CD4-positive, alpha-beta T cell treated with Interleukin-2 at 100 ng/mL for 4 hours (primary cell): ENCODE results near the gene UNC13D.
"Not testable (repeated sequence)": the region's sequence is repeated elsewhere in the genome, so short reads cannot be mapped to it uniquely, and the experiment has no call there.

Experiments used
- DNase-seq: peaks from one replicate; pipeline ENCODE4 v3.0.0-alpha.2; 2020; ENCODE audit warnings: low spot score

UNC13D gene

DNA sequence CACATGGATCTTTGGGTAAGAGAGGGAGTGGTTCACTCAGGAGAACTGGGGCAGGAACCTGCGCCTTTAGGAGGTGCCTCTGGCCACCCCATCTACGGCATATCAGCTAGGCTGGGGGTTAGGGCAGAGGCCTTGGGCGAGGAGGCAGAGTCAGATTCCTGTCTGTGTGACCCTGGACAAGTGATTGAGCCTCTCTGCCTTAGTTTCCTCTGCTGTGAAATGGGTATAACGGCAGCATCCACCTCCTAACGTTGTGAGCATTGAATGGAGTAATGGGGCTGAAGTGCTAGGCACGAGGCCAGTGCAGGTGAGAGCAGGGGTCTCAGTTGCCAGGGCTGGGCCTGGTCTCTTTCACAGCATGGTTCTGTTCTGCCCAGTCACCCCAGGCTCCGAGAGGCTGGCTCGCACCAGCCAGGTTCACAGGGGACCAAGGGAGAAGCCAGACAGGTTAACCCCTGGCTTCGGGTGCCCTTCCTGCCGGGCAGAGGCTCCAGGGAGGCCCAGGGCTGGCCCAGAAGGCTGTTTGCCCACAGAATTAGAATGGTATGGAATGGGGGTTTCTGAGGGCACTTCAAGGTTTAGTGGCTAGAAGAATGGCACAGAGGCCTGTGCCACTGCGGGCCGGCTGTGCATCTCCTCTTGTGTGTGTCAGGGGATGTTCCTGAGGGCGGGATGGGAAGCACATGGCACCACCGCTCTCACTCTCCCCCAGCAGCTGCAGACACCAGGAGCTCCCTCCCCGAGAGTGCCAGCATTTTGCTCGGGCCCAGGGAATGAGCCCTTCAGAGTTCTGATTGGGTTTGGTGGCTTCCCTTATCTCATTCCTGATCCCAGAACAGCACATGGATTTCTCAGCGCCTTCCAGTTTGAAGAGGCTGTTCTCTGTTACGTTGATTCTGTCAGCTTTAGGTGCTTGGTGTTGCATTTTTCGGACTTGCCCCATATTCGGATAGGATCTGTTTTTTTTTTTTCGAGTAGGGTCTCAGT is 23.8 kb downstream of the UNC13D start:
- DNase-seq, result no peak

DNA sequence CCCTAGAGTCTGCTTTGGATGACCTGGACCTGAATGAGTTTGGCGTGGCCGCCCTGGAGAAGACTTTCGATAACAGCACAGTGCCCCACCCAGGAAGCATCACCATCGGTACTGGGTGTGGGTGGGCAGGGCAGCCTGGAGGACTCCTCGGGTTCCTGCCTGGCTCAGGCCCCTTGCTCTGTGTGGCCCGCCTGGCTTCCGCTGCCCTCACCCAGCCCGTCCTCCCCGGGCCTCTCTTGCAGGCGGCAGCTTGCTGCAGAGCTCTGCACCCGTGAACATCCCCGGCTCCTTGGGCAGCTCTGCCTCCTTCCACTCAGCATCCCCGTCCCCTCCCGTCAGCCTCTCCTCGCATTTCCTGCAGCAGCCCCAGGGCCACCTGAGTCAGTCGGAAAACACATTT is 24.5 kb downstream of the UNC13D start:
- no peak for DNase-seq

DNA sequence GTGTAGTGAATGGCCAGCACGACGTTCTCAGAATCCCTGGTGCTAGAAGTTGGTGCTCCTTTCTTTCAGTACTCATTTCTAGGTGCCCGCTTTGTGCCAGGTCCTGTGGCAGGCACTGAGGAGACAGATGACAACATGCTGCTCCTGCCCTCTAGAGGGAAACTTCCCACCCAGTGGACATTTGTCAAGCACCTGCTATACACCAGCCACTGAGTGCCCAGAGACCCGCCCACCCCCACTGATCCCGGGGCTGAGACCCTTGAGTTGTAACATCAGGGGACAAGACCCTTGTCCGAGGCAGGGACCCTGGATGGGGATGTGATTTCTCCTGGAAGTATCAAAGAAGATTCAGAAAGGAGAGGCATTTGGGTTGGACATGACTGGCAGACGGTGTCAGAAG is 25.1 kb downstream of the UNC13D start:
- DNase-seq, result no peak

DNA sequence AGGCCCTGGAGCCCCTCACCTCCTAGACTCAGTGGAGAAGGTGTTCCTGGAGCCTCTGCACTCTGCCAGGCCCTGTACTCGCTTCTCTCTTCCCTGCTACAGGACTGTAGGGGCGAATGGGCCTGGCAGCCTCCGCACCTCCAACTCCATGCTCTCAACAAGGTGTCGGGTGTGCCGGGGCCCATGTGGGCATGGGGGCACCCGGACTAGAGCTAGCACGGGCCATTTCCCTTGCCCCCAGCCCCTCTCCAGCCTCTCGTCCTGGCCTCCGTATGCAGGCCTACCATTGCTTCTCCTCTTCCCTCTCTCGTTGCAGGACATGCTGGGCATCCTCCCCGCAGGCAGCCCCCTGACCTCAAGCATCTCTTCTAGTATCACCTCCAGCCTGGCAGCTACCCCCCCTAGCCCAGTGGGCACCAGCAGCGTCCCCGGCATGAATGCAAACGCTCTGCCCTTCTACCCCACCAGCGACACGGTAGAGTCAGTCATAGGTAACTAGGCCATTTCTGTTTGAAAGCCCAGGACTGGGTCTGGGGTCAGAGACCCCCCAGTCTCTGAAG is 25.8 kb downstream of the UNC13D start:
- DNase-seq, result no peak

DNA sequence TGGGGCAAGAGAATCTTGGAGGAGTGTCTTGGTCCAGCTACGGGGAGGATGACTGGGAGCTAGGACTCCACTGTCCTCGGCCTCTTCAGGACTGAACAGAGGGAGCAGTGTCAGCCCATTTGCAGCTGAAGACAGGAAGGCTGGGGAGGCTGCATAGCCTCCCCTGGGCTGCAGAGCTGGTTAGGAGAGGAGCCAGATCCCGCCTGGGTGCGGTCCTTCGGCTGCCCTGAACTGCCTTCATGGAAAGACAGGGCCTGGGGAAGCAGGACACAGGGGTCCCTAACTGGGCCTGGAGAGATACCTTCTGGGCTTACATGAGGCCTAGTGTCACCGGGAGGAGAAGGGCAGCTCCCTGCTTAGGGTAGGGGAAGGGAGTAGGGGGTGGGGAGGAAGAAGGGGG is 26.6 kb downstream of the UNC13D start:
- DNase-seq, result no peak

DNA sequence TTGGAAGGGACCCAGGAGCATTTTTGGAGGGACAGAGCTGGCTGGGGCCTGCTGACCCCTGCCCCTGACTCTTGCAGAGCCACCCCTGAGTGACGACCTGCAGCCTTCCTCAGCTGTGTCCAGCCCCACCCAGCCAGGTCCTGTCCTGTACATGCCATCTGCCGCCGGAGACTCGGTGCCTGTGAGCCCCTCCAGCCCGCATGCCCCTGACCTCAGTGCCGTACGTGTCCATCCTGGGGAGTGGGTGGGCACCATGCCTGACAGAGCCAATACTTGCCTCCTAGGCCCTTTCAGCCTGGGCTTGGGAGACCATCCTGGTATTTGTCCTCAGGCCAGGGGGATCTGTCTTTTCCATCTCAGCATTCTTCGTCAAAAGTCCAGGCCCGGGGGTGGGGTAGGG is 27.5 kb downstream of the UNC13D start:
- no peak for DNase-seq

DNA sequence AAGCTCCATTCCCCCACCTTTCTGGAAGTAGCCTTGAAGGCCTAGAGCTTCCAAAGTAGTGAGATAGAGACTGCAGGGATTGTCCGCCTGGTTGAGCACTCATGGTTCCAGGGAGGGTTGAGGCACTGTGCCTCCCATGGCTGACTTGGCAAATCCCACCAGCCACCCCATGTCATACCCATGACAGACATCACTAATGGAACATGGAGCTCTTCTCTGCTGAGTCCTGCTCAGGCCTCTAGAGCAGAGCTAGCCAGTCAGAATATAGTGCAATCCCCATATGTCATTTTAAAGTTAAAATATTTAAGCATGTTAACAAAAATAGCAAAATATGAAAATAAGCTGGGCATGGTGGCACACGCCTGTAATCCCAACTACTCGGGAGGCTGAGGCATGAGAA is 28.8 kb downstream of the UNC13D start:
- no peak for DNase-seq

DNA sequence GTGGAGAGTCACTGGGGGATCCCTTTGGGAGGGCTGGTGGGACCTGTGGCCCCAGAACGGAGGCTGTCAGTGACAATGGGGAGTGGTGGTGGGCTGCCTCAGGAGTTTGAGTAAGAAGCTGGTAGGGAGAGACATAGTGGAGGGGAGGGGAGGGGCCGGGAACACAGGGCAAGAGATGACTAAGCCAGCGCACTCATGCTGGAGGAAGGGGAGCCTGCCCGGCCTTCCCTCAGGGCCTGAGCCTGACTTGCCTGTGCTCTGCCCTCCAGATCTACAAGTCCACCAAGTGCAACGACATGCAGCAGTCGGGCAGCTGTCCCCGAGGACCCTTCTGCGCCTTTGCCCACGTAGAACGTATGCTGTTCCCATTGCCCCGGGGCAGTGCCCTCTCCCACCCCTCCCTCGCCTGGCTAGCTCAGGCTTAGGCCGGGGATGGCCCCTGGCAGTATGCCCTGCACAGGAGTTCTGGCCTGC is 29.3 kb downstream of the UNC13D start:
- DNase-seq, result no peak

DNA sequence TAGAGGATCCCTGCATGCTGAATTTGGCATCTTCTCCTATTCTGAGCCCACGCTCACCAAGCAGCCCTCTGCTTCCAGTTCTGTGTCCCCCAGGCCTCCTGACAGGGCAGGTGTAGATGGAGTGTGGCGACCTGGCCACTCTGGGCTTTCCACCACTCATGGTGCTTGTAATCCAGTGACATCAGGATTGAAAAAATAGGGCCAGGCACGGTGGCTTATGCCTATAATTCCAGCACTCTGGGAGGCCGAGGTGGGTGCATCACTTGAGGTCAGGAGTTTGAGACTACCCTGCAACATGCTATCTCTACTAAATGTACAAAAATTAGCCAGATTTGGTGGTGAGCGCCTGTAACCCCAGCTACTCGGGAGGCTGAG is 30.2 kb downstream of the UNC13D start:
- no peak for DNase-seq

DNA sequence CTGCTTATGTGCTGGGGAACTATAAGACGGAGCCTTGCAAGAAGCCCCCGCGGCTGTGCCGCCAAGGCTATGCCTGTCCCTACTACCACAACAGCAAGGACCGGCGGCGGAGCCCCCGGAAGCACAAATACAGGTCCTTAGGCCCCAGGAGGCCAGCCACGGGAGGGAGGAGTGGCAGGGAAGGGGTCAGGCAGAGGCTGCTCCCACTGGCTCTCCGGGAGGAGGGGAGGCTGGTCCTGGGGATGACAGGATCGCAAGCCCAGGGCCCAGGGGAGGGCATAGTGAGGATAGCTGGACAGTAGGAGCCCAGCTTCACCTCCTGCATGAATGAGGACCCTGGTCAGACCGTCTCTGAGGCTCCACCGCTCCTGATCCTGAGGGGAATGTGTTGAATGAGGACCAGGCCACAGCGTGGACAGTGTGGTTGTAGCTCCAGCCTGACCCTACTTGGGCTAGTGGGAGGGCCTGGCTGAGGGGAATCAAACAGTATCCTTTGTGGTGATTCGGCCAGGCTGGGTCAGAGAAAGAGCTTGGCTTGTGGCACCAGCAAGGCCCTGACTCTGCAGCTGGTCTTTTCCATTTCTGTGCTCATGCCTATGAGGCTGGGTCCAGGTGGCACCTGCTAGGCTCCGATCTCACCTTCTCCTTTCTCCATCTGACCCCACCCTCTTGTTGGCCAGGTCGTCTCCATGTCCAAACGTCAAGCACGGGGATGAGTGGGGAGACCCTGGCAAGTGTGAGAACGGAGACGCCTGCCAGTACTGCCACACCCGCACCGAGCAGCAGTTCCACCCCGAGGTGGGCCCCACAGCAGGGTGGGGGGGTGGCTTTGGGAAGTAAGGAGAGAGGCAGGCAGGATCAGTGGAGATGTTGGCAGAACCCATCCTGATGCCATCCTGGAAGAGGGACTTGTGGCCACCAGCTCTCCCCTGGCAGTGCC is 30.9 kb downstream of the UNC13D start:
- DNase-seq, result no peak

DNA sequence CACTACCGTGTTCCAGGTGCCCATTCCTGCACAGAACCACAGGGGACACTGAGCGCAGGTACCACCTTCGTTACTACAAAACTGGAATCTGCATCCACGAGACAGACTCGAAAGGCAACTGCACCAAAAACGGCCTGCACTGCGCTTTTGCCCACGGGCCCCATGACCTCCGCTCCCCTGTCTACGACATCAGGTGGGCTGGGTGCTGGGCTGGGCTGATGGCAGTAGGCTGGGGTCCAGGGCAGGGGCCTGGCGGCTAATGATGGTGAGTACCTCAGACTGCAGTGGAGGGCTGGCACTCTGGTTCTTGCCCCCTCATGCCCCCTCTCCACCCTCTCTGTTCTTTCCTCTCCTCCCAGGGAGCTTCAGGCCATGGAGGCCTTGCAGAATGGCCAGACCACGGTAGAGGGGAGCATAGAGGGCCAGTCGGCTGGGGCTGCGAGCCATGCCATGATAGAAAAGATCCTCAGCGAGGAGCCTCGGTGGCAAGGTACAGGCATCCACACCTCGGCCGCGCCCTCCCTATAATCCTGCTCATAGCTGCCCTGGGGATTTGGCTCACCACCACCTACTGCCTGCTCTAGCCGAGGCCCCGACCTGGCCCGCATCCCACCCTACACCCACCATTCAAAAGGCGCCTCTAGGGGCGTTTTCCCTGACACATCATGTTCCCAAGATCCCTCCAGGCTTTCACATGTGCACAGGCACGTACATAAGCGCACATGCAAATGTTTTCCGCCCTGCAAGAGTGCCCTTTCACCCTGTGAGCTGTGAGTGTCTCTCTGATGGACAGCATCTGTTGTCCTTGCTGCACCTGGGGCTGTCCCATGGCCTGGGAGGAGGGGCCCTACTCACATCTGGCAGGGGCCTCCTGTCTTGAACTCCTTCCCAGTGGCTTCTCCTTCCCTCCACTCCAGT is 31.8 kb downstream of the UNC13D start:
- DNase-seq, result no peak

DNA sequence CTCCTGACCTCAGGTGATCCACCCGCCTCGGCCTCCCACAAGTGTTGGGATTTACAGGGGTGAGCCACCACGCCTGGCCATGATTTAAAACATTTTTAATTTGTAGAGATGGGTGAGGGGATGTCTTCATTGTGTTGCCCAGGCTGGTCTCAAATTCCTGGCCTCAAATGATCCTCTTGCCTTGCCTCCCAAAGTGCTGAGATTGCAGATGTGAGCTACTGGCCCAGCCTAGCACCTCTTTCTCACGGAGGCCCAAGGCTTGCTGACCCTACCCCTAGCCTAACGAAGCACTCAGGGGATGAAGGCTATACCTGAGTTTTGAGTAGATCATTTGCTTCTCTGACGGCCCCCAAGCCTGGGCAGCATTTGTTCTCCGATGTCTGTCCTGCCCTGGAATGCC is 33.0 kb downstream of the UNC13D start:
- DNase-seq, result no peak

DNA sequence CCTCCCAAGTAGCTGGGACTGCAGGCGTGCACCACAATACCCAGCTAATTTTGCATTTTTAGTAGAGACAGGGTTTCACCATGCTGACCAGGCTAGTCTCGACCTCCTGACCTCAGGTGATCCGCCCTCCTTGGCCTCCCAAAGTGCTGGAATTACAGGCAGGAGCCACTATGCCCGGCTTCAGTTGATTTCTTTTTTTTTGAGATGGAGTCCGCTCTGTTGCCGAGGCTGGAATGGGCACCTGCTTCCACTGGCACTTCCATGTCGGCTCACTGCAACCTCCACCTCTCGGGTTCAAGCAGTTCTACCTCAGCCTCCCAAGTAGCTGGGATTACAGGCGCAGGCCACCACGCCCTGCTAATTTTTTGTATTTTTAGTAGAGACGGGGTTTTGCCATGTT is 33.4 kb downstream of the UNC13D start:
- DNase-seq, result not testable (repeated sequence)

DNA sequence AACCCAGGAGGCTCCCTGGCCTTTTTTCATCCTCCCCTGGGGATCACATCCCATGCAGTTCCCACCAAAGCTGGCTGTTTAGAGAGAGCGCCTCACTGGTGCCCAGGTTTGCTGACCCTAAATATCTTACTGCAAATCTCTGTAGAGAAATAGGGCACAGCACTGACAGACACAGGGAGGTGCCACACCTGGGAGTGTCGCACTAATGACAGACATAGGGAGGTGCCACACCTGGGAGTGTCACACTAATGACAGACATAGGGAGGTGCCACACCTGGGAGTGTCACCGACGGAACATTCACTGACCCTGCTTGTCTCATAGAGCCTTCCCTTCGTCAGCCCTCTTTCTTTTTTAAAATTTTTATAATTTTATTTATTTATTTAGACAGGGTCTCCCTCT is 34.0 kb downstream of the UNC13D start:
- no peak for DNase-seq

DNA sequence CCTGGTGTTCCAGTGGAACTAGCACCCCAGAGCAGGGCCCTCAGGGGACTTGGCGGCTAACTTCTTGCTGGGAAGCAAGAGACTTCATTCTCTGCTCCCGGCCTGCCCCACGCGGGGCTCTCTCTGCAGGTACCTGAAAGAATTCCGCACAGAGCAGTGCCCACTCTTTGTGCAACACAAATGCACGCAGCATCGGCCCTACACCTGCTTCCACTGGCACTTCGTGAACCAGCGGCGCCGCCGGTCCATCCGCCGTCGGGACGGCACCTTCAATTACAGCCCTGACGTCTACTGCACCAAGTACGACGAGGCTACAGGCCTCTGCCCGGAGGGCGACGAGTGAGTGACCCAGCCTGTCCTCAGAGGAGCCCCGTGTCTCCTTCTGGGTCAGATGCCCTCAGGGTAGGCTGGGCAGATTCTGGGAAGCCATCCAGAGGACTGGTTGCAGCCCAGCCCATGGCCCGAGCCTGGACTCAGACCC is 34.5 kb downstream of the UNC13D start:
- no peak for DNase-seq

DNA sequence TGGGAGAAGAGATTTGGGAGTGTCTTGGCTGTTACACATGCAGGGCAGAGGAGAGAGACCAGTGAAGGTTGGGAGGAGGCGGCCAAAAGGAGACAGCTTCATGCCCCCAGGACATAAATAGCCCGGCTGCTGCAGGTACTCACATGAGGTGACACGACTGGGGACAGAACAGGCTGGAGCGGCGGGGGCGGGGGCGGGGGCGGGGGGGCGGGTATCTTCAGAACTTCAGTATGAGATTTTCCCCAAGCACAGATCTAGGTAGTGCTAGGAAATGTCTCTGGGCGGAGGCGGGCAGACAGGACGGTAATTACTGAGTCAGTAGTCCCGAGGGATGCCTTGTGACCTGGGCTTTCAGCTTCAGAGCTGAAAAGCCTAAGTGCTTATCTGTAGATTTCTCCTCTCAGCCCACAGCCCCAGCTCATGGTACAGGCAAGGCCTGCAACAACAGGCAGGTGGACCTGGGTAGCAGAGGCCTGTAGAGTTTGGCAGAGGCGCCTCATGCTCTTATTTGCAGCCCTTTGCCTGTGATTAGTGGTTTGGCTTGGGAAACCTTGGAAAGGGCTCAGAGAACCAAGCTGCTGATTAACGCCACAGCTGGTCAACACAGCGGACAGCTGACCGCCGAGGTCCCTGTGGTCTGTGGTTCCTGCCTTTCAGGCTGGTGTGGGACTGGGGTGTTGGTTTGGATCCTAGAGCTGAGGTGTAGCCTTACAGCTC is 35.1 kb downstream of the UNC13D start:
- DNase-seq, result no peak

DNA sequence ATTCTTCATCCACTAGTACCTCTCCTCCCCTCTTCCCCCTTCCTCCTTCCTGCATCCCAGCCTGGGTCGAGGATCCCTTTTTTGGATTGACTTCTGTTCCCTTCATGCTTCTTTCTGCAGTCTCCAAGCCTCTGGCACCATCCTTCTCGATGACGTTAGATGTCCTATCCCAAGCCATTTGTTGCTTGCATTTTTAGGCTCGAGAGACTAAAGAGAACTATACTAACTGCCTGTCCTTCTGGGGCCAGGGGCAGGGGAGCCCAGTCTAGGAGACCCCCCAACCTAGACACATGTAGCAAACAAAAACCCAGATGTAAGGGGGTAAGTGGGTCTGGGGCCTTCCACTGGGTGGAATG is 35.7 kb downstream of the UNC13D start:
- no peak for DNase-seq

DNA sequence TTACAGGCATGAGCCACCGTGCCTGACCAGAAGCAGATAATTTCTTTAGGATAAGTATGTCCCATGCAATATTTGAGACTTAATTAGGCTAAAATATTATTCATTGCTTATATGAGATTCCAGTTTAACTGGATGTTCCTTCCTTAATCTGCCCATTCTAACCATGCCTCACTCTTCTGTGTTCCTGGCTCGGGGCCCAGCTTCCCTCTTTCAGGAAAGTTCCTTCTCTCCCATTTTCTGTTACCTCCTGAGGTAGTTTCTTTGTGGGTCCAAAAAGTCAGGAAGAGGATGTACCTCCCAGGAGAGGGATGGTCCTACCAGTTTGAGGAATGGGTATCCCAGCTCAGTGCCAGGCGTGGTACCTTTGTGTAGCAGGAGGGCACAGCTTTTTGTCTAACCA is 36.3 kb downstream of the UNC13D start:
- no peak for DNase-seq

DNA sequence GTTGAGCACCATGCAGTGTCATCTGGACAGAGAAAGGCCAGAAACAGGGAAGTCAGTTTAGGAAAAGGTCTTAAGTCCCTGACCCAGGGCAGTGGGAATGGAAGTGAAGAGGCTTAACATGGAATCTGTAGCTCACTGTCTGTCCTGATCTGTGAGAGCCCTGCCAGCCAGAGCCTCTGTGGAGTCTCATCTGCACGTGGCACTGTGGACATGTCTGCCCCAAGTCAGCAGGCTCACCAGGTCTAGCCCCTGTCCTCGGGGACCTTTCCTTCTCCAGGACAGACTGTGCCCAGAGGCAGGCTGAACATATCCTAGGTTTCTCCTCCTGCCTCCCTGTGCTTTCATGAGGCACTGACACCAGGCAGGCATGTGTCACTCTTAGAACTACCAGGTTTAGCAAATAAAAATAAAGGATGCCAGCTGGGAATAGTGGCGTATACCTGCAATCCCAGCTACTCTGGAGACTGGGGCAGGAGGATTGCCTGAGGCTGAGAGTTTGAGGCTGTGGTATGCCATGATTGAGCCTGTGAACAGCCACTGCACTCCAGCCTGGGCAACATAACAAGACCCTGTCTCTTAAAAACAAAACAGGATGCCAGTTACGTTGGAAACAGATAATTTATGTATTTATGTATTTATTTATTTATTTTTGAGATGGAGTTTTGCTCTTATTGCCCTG is 37.2 kb downstream of the UNC13D start:
- DNase-seq, result no peak

DNA sequence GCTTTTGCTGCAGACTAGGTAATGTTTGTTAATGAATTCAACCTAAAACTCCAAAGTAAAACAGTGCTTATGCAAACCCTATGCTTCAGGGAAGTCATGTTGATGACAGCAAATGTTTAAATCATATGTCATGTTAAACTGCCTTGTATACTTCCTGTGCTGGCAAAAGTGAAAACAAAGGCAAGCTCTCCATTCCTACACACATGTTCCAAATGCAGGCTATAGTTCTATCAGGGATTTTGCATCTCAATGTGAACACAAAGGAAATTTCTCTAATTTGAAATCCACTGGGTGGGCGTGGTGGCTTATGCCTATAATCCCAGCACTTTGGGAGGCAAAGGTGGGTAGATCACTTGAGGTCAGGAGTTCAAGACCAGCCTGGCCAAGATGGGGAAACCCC is 40.3 kb downstream of the UNC13D start:
- DNase-seq, result no peak
